GM18861 (cell line): ENCODE data around the gene PGM5.

Experiments used
- ATAC-seq: cut with Tn5 transposase; IDR thresholded peaks from one replicate; pipeline ENCODE4 v1.9.1; 2021; ENCODE audit not compliant: unreplicated experiment

The PGM5 gene

DNA sequence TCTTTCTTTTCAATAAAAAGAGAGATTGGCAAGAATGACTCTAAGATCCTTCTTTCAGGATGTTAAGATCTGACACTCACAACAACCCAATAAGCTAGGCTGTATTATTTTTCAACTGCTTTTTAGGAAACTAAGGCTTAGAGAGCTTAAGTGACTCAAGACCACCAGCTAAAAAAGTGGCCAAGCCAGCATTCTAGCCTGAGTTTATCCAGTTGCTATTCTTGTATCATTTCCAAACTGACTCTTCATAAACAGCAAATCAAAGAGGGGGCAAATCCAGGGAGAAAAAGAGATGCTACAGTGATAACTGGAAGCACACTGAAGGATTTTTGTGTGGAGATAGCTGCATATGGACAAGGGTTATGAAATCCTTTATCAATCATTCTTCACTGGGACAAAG is 137.1 kb downstream of the PGM5 start:
- ATAC-seq: no peak

DNA sequence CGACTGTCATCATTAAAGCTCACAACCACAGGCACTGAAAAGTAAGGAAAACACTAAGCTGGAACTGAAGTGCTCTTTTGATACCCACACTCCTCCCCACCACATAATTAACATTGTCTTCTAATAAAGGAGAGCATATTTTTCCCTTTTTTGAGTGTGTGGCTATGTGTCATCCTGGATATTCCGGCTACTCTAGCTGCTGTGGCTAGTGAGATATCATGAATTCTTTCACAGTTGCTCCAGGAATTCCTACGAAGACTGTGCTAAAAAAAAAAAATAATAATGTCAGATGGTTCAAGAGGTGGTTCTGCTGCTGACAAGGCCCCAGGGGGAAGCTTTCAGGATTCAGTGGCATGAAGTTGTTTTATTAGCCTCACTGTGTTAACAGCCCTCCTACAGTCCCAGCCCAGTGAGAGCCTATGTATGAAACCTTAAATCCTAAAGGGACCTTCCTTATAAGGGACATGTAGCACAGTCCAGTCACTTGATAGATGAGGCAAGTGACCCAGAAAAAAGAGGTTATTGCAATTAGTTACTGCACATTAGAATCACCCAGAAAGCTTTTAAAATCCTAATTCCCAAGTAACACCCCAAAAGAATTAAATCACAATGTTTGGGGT is 137.7 kb downstream of the PGM5 start:
- ATAC-seq: no peak

DNA sequence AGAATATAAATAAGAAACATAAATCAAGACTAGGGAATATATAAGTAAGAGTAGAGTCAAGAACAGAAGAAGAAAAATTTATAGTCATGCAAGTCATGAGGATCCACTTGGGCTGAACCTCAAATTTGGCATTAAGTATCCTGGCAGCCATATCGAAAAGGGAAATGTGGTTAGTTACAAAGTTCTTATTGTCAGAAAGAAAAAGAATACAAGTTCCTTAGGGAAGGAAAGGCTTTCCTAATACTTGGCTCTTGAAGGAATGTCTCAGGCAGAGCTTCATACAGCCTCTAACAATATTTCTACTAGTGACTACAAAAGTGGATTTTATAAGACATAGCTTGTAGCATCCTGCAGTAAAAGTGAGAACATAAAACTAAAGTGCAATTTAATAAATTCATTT is 138.8 kb downstream of the PGM5 start:
- ATAC-seq: no peak

DNA sequence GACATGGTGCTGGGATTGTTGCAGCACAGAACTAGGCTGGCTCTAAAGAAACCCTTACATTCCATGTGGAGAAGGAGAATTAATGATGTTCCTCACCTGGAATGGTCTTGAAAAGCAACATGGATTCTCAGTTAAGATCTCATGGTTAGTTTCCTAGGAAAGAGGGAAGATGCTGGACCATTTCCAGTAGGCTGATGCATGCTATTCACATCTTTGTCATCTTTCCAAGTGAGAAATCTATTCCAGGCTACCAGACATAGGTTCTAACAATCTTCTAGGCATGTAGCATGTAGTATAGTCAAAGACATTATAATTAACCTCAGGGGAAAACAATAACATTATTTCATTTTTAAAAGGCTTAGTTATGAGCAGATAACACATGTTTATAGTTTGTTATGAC is 139.9 kb downstream of the PGM5 start:
- no peak for ATAC-seq

DNA sequence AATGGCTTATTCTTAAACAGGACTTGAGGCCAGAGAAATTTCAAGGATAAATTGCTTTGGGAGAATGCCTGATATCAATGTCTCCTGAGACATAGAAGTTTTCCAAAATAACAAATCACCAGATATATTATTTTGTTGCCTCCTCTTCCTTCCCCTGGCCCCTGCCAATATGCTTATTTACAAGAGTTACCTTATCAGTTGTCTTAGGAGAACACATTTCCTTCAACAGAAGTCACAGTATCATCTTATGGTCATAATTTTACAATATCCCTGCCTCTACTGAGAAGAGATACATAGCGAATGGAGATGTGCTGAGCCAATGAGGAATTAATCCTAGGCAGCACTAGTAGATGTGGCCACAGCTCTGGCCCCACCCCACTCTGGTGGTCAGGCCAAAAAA is 141.2 kb downstream of the PGM5 start:
- ATAC-seq: no peak

DNA sequence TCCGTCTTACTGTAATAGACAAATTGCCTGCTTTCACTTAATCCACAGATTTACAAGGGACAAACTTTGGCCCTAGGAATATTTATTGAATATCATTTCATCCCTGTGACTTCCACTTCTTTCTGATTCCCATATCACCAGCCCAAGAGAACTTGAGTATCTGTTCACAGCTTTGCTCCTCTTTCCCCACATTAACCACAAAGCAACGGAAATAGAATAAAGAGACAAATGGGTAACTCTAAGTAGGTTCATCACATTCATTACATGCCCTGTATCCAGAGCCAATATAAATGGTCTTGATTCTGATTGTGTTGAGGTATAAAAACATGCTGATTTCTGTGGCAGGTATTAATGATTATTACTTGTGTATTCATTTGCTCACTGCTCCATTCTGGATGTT is 142.4 kb downstream of the PGM5 start:
- no peak for ATAC-seq

DNA sequence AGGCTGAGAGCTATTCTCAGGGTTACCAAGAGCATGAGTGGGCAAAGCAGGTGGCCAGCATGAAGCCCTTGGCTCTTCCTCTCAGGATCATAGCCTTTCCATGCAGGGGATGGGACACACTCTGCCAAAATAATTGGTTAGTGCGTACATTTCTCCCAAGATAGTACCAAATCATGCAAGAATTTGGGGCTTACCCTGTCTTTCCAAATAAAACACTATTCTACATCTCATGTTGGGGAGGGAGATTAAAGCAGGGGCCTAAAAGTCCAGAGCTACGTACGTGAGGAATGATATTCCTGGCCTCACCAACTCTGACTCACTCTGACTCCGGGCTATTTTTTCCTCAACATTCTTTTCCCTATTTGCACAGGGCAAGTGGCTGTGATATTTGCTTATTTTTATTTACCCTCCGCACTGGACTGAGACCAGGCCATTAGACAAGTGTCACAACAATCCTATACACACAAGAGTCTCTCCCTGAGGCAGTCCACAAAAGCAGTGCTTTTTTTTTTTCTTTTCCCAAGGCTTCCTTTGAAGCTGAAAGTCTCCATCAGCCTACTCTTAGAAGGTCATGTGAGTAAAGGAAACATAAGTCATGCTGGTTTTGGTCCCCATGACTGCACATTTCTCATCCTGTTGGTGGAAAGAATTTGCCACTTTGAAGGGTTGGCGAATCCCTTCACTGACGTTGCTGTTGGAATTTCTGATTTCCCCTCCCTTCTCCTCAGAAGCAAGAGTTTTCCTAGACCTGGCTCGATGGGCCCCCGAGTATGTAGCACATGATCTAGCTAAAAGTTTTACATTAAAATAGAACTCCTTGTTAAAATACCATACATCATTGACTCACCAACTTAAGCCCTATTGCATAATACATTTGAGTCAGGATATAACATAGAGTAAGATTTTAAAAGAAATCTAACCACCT is 144.3 kb downstream of the PGM5 start:
- no peak for ATAC-seq

DNA sequence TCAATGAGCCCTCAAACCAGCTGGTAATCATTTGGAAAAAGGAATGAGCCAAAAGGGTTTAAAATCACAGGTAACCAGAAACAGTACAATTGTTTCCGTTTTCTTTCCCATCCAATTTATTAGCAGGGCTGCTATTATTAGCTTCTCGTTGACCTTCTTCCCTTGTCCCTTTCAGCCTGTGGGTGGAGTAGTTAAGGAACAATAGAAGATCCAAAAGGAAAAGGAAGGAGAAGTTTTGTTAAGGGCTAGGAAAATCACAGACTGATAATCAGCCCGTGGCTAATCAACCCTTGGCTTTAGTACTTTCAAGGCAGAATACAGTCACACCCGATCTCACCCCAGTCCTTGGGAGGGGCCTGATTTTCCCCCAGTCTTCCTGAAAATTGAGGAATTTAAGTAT is 145.9 kb downstream of the PGM5 start:
- ATAC-seq: no peak

DNA sequence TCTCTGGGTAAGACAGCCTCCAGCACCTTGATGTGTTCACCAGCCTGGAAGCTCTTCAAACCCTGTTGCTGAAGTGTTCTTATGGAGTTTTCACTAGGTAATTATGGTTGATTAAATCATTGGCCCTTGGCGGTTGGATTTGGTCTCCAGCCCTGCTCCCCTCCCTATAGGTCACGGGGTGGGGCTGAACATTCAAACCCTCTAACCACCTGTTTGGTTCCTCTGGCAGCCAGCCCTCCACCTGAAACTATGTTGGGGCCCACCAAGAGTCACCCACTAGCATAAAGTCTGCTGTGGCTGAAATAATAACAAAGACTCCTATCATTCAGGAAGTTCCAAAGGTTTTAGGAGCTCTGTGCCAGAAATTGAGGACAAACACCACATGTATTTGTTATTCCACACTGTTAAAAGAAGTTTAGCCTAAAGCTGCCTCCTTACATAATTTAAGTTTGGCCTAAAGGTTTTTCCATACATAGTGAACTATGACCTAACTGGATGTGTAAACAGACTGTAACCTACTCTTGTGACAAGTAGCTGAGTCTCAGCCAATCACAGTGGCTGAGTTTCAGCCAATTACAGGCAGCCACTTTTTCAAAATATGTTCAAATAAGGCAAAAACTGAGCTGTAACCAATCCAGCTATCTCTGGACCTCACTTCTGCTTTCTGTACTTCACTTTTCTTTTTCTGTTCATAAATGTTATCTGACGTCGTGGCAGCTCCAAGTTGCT is 149.4 kb downstream of the PGM5 start:
- ATAC-seq: no peak

DNA sequence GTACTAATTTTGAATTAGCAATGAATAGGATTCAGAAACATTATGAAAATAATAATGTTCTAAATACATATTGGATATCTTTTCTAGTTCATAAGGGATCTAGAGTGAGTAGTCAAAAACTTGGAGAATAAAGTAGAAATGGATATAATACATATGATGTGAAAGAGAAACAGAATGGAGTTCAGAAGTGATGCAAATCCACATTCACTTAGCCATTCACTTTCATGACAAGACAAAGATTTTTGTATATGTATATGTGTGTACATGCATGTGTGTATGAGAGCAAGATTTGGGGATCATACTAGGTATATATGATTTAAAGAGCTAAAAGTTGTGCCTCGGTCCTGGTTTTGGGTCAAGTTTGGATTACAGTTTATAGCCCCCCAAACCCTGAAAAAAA is 150.1 kb downstream of the PGM5 start:
- ATAC-seq: no peak

DNA sequence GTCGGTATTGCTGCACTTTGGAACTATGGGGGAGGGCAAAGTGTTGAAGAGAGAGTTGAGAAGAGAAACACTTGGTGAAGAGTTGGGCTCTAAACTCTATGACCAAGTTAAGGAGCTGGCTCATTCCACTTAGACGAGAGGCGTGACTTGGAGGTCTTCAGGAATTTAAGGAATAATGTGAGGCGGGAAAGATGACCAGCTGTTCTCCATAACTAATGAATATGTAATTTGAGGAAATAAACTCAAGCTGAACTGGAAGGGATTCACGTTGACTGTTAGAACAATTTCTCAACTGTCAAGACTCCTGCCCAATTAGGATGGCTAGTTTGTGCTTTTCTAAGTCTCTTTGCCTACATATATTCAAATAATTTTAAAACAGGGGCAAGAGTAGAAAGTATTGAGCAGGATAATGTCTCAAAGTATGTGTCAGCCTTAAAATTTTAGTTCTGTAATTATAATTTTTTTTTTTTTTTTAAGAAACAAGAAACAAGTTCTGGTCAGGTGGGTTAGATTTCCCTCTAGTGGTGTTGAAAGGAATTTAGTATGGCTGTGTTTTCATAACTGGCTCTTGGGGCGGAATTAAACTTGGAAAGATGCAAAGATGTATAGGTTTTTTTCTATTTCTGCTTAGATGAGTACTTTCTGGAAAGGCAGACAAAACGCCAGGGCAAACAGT is 150.9 kb downstream of the PGM5 start:
- ATAC-seq: no peak

DNA sequence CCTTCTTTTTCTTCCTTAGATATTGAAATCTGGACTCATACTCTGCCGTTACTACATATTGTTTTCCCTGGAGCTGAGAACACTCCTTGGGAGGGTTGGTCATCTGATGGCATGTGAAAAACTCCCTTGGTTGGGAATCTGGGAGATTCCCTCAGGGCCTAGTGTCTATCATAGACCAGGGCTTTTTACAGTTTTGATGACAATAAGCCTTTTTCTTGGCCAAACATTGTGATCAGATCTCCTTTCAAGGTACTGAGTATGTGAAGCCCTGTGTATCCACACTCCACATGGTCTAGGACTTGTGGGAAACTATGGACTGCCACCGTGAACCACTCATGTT is 151.4 kb downstream of the PGM5 start:
- ATAC-seq: no peak

DNA sequence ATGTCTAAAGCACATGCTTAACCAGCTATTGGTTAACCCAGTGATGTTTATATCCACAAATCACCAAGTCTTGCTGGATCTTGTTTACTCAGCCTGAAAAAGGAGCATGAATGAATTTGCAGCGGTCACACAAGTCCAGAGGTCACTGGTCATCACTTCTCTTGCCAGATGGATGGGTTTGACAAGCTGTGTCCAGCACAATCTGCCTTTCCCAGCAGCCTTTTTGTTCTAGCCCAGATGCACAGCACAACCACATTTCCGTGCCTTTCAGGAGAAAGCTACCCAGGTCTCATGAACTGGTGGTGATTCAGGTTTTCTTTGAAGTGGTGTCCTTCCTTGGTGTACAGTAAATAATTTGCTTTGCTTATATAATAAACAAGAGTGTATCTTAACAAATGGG is 152.1 kb downstream of the PGM5 start:
- ATAC-seq: no peak

DNA sequence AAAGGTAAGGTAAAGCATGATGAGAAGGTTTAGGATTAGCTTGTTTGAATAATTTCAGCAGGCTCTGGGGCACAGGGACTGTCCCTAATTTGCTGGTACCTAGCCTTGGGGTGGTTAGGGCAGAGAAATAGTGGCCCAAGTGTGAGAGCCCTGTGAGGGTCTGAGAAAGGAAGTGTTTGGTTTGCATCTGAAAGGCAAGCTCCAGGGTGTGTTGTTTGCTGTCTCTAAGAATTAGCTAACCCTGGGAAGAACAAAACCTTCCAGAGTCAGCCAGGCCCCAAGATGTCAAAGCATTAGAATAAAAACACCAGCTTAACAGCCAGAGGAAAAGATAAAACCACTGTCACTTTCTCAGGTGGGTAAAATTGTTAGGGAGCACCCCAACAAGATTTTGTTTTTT is 153.3 kb downstream of the PGM5 start:
- no peak for ATAC-seq

DNA sequence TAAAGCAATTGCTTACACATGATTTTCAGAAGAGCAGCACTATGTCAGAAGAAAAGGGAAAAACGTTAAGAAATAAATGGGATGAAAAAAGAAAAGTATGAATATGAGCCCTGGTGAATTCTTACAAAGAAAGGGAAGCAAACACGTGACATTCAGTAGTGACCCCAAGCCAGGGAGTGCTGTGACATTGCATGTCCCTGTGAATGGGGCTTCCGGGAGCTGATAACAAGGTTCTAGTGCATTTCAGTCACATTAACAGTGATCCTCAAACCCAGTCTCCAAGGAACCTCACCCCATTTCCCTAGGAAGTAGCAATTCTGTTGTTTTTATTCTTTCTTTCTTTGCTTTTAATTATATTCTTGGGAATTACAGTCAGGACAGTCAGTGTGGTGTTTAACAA is 157.0 kb downstream of the PGM5 start:
- ATAC-seq: no peak

DNA sequence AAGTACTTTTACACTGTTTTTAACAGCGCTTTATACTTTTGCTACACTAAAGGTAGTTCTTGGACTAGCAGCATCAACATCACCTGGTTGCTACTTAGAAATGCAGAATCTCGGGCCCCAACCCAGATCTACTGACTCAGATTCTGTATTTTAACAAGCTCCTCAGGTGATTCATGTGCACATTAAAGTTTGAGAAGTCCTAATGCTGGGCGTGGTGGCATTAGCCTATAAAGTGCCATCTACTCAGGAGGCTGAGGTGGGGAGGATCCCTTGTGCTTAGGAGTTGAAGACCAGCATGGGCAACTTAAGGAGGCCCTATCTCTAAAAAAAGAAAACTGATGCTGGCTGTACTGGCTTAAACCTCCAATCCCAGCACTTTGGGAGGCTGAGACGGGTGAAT is 157.6 kb downstream of the PGM5 start:
- ATAC-seq: no peak

DNA sequence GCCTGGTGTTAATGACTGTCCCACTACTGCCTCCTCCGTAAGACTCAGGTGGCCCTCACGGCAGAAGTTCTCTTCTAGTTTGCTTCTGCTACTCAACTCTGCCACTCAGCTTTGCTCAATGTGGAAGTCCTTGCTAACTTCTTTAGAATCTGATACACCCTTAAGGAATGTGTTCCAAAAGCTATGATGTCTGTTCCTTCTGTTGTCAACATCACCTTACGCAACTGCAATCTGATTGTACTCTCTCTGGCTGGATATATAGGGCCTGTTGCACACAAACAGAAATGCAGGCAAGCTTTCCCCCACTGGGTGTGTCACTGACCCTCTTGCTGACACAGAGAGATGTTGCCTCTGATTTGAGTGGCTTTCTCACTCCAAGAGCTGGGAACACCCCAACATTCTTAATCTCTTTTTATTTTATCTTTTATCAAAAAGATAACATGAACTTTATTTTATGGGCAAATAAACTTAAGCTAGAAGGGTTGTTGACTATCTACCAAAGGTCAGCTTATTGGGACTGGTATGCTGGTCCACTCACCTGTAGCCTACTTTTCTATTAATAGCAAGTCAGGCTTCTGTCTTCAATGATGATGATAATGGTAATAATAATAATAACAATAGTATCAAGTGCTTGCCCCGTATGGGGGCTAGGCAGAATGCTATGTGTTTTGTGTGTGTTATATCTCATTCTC is 159.1 kb downstream of the PGM5 start:
- ATAC-seq: no peak

DNA sequence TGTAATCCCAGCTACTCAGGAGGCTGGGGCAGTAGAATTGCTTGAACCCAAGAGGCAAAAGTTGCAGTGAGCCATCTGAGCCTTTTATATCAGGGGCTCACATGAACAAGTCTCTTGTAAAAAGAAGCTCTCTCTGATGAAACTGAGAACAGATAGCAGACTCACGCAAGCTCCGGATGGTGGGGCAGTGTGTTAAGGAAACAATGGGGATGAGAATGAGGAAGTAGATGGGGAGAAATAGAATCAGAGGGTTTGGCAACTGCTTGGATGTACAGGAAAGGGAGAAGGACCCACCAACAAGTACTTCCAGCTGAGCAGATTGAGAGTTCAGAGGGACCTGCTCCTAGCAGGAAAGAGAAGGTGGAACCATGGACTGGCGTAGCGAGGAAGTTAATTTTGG is 165.7 kb downstream of the PGM5 start:
- ATAC-seq: no peak

DNA sequence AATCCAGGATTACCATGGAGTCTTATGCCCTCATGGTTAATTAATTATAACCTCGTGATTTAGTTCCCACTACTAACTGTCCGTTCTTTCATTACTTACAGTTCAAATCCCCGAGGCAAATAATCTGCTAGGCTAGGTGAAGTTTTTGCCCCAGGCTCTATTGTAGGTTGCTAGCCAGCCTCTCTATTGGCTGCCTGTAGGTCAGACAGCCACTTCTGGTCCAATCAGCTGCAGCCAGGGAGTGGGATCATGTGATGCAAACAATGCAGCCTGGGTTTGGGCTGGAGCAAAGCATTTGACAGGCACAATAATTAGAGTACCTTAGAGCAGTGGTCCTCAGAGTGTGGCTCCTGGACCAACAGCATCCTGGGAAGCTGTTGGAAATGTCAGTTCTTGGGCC is 166.5 kb downstream of the PGM5 start:
- ATAC-seq: no peak

DNA sequence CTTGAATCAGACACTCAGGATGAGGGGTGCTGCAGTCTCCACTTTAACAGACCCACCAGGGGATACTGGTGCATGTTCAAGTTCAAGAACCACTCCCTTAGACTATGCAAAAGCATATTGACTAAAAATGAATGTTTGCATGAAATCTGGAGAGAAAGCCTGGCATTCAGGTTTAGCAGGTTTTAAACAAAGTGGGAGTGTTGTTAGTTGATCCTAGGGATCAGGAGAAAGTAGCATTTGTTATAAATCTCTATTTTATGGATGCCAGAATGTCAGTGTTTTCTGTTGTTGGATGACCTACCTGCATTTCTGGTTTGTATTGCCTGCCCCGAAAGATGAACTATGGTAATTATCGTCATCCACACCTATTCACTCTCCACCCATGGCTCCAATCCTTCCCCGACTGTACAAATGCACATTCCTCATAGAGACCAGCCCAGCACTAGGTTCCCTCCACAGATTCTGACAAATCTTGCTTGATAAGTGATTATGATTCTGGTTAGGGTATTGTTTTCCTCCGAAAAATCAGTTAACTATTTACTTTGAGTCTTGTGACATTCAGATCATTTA is 167.0 kb downstream of the PGM5 start:
- ATAC-seq: no peak

DNA sequence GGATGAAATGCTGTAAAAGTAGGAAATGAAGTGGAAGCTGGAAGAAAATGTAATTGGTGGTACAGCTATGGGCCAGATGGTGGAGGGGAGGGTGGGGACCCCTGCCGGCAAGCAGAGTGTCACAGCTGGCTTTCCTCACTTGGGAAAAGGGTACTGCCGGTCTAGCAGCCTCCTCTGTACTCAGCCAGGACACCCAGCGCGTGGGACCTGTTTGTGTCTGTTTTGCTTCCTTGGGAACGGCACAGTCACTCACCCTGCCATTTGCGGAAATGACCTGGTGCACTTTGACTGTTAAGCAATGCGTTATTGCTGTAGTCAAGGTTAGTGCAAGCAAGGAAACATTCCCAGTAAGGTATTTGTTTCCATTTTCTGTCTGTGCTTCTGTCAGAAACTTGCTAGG is 174.2 kb downstream of the PGM5 start:
- ATAC-seq: no peak
